HG03095 (cell line): ENCODE results near the gene MCCC2.
"Not testable (repeated sequence)": the region's sequence is repeated elsewhere in the genome, so short reads cannot be mapped to it uniquely, and the experiment has no call there.

ENCODE experiments used
- ATAC-seq: cut with Tn5 transposase; IDR thresholded peaks from one replicate; pipeline ENCODE4 v1.9.1; 2021; ENCODE audit warnings: moderate library complexity; ENCODE audit not compliant: unreplicated experiment

The MCCC2 gene

GRCh38 chr5:71658916-71659662 lies 71.9 kb downstream of the MCCC2 start:
- no peak for ATAC-seq

GRCh38 chr5:71662381-71662780 lies 75.2 kb downstream of the MCCC2 start:
- no peak for ATAC-seq

- ATAC-seq: no peak
These were observed 76.2 kb downstream of the MCCC2 start for GRCh38 chr5:71663191-71663969.

- not testable (repeated sequence) for ATAC-seq
These were observed 77.5 kb downstream of the MCCC2 start for GRCh38 chr5:71664615-71665014.

GRCh38 chr5:71666321-71666720 lies 79.2 kb downstream of the MCCC2 start:
- no peak for ATAC-seq

- ATAC-seq: no peak
These were observed 90.8 kb downstream of the MCCC2 start for GRCh38 chr5:71677977-71678376.

GRCh38 chr5:71679714-71680113 lies 92.6 kb downstream of the MCCC2 start:
- no peak for ATAC-seq

- no peak for ATAC-seq
These were observed 93.4 kb downstream of the MCCC2 start for GRCh38 chr5:71680510-71680909.

- no peak for ATAC-seq
These were observed 94.2 kb downstream of the MCCC2 start for GRCh38 chr5:71681296-71681695.

GRCh38 chr5:71684309-71684708 lies 97.2 kb downstream of the MCCC2 start:
- no peak for ATAC-seq

GRCh38 chr5:71693828-71694427 lies 106.8 kb downstream of the MCCC2 start:
- no peak for ATAC-seq

- no peak for ATAC-seq
These were observed 107.9 kb downstream of the MCCC2 start for GRCh38 chr5:71695071-71695470.

- ATAC-seq: no peak
These were observed 108.5 kb downstream of the MCCC2 start for GRCh38 chr5:71695595-71695994.

- ATAC-seq: no peak
These were observed 110.8 kb downstream of the MCCC2 start for GRCh38 chr5:71697967-71698366.

- no peak for ATAC-seq
These were observed 112.1 kb downstream of the MCCC2 start for GRCh38 chr5:71699233-71699632.

- ATAC-seq: no peak
These were observed 112.6 kb downstream of the MCCC2 start for GRCh38 chr5:71699751-71700150.

GRCh38 chr5:71700803-71701202 lies 113.7 kb downstream of the MCCC2 start:
- ATAC-seq: no peak

- ATAC-seq: no peak
These were observed 114.3 kb downstream of the MCCC2 start for GRCh38 chr5:71701407-71701806.

- ATAC-seq: no peak
These were observed 116.8 kb downstream of the MCCC2 start for GRCh38 chr5:71703941-71704340.

GRCh38 chr5:71705421-71705820 lies 118.3 kb downstream of the MCCC2 start:
- ATAC-seq: no peak

GRCh38 chr5:71706906-71707305 lies 119.8 kb downstream of the MCCC2 start:
- ATAC-seq: no peak
